Activated CD8-positive, alpha-beta T cell treated with anti-CD3 and anti-CD28 coated beads for 36 hours (primary cell): ENCODE data around the gene BRAT1. TPM values are rescaled to one million over a fixed set of nuclear protein-coding genes. Genes with fewer than 3 reads are reported as not detected.

Experiments used
- ATAC-seq: fragments of 200-7000 bp; cut with Tn5 transposase; one replicate; pipeline ENCODE4 v1.10.0; 2021; ENCODE audit warnings: mild to moderate bottlenecking, moderate library complexity
- CTCF ChIA-PET: fragments of 350-600 bp; sonication (Branson Sonifier 250); formaldehyde crosslinking; loops from one replicate; lab custom pipeline; 2021; ENCODE audit warnings: antibody characterized with exemption; lab: Charles Lee
- POLR2A ChIA-PET: fragments of 350-600 bp; sonication (Branson Sonifier 250); formaldehyde crosslinking; loops from one replicate; lab custom pipeline; 2021; ENCODE audit warnings: antibody characterized with exemption; lab: Charles Lee
- DNase-seq: peaks from one replicate; pipeline ENCODE4 v3.0.0-alpha.2; 2020
- H3K27ac Mint-ChIP-seq: one replicate; pipeline ENCODE4 v1.8.0; 2021; ENCODE audit warnings: mild to moderate bottlenecking, mixed read lengths
- H3K27me3 Mint-ChIP-seq: one replicate; pipeline ENCODE4 v1.8.0; 2021; ENCODE audit warnings: mixed read lengths
- H3K36me3 Mint-ChIP-seq: one replicate; pipeline ENCODE4 v1.8.0; 2021; ENCODE audit warnings: low read depth, mixed read lengths
- H3K4me1 Mint-ChIP-seq: one replicate; pipeline ENCODE4 v1.8.0; 2021; ENCODE audit warnings: low read depth, mixed read lengths
- H3K4me3 Mint-ChIP-seq: one replicate; pipeline ENCODE4 v1.8.0; 2021; ENCODE audit warnings: mild to moderate bottlenecking, moderate library complexity, mixed read lengths
- H3K9me3 Mint-ChIP-seq: one replicate; pipeline ENCODE4 v1.8.0; 2021; ENCODE audit warnings: mixed read lengths
- CTCF ChIP-seq: fragments of 200-600 bp; IDR thresholded peaks from one replicate; pipeline ENCODE4 v1.8.0; 2022; ENCODE audit warnings: antibody characterized with exemption, mild to moderate bottlenecking
- intact Hi-C: fragments of 100-400 bp; cut with micrococcal nuclease; formaldehyde crosslinking; loops from one replicate; pipeline ENCODE4 v1.10.0; 2022
- total RNA-seq, 2 experiments: library from RNA; stranded (reverse); gene quantifications; one replicate each; pipeline ENCODE4 v1.2.3, GENCODE V29; 2021

The BRAT1 gene
- total RNA-seq, 2 experiments from 2014 or later, result 30.9 to 32.6 TPM

GRCh38 chr7:2589341-2589740 lies 34.0 kb upstream of the BRAT1 start:
- intact Hi-C loops, result no loop called here
- TF ChIP-seq CTCF, result no peak
- ChIA-PET CTCF (no interaction called here), POLR2A (no interaction called here)
- Mint-ChIP-seq H3K9me3 (no peaks in the 10 kb centered on the region), H3K4me3 (no peak overlapping the region), H3K36me3 (peaks cover 2% of the 10 kb centered on the region), H3K27ac (no peak overlapping the region), H3K27me3 (no peaks in the 10 kb centered on the region), H3K4me1 (no peaks in the 10 kb centered on the region)
- no peak for DNase-seq
- no peak for ATAC-seq

GRCh38 chr7:2587778-2588177 lies 32.5 kb upstream of the BRAT1 start:
- no peak for ATAC-seq
- POLR2A ChIA-PET, result no interaction called here
- CTCF ChIA-PET, result interaction anchor here (0.6 kb wide), 1 partner anchor 21 kb away, joined by 3 read pairs; no protein-coding TSS in a partner anchor

GRCh38 chr7:2587134-2587533 lies 31.8 kb upstream of the BRAT1 start:
- CTCF ChIA-PET, result interaction anchor here (0.6 kb wide), 1 partner anchor 22 kb away, joined by 3 read pairs; no protein-coding TSS in a partner anchor
- Mint-ChIP-seq H3K4me1 (no peaks in the 10 kb centered on the region), H3K4me3 (no peak overlapping the region), H3K9me3 (no peaks in the 10 kb centered on the region), H3K36me3 (no peaks in the 10 kb centered on the region), H3K27ac (no peak overlapping the region), H3K27me3 (no peaks in the 10 kb centered on the region)
- DNase-seq (no peak), ATAC-seq (no peak)
- no peak for TF ChIP-seq CTCF
- POLR2A ChIA-PET, result interaction anchor here (0.6 to 1.5 kb wide), 2 partner anchors 14 to 85 kb away, joined by 3 read pairs; no protein-coding TSS in a partner anchor
- intact Hi-C loops, result no loop called here

More at GRCh38 chr7:2587778-2588177, 32.5 kb upstream of the BRAT1 start:
- no peak overlapping the region for H3K27ac Mint-ChIP-seq
- H3K27me3 Mint-ChIP-seq, result no peaks in the 10 kb centered on the region
- H3K4me3 Mint-ChIP-seq, result no peak overlapping the region
- DNase-seq, result no peak
- no peak for TF ChIP-seq CTCF
- H3K9me3 Mint-ChIP-seq, result no peaks in the 10 kb centered on the region
- H3K36me3 Mint-ChIP-seq, result peaks cover under 1% of the 10 kb centered on the region
- intact Hi-C loops, result no loop called here
- no peaks in the 10 kb centered on the region for H3K4me1 Mint-ChIP-seq

GRCh38 chr7:2586326-2587020 lies 31.1 kb upstream of the BRAT1 start:
- intact Hi-C loops, result no loop called here
- Mint-ChIP-seq H3K27me3 (no peaks in the 10 kb centered on the region), H3K9me3 (no peaks in the 10 kb centered on the region), H3K4me1 (no peaks in the 10 kb centered on the region), H3K4me3 (no peak overlapping the region), H3K36me3 (no peaks in the 10 kb centered on the region), H3K27ac (no peak overlapping the region)
- TF ChIP-seq CTCF, result no peak
- POLR2A ChIA-PET, result interaction anchor here (0.6 to 1.5 kb wide), 2 partner anchors 13 to 86 kb away, joined by 3 read pairs; no protein-coding TSS in a partner anchor
- no peak for ATAC-seq
- CTCF ChIA-PET, result interaction anchor here (1.5 kb wide), 1 partner anchor 123 kb away, joined by 5 read pairs; no protein-coding TSS in a partner anchor
- DNase-seq, result no peak

- Mint-ChIP-seq H3K4me1 (no peaks in the 10 kb centered on the region), H3K4me3 (no peak overlapping the region), H3K9me3 (no peaks in the 10 kb centered on the region), H3K36me3 (no peaks in the 10 kb centered on the region), H3K27ac (no peak overlapping the region), H3K27me3 (no peaks in the 10 kb centered on the region)
- ChIA-PET POLR2A (interaction anchor here (1.5 kb wide), 1 partner anchor 12 kb away, joined by 3 read pairs; no protein-coding TSS in a partner anchor), CTCF (interaction anchor here (1.5 kb wide), 1 partner anchor 125 kb away, joined by 5 read pairs; no protein-coding TSS in a partner anchor)
- DNase-seq (no peak), ATAC-seq (no peak)
- no peak for TF ChIP-seq CTCF
- intact Hi-C loops, result no loop called here
These were observed 30.1 kb upstream of the BRAT1 start for GRCh38 chr7:2585446-2585845.
